Astrocyte of the spinal cord (primary cell): ENCODE data around the gene LMO7.
A peak's percentile ranks its signal among the peaks of the same experiment; 100 is the strongest.

Experiments
- DNase-seq: peaks from one replicate; pipeline ENCODE4 v3.0.0; 2011; ENCODE audit warnings: low read depth, low spot score
- H3K4me3 ChIP-seq: 2 replicates; pipeline ENCODE4 v1.5.1; 2011; ENCODE audit warnings: low read depth, mild to moderate bottlenecking, low read length, moderate library complexity
- in situ Hi-C: cut with HindIII; loops from 2 replicates; pipeline ENCODE4 v1.10.0; 2017; ENCODE audit warnings: low sequenced_read_pairs
- TF ChIP-seq, protein P1 (sequence below): IDR thresholded peaks from 2 replicates; pipeline ENCODE4 v1.5.1; 2012; ENCODE audit warnings: low read depth, mild to moderate bottlenecking, low read length, inconsistent platforms

Gene LMO7

GRCh38 chr13:75651013-75651412, 14.9 kb downstream of the LMO7 start:
- no peak for DNase-seq
- H3K4me3 ChIP-seq = no peak overlapping the region
- in situ Hi-C loops = no loop called here
- TF ChIP-seq, protein P1, sequence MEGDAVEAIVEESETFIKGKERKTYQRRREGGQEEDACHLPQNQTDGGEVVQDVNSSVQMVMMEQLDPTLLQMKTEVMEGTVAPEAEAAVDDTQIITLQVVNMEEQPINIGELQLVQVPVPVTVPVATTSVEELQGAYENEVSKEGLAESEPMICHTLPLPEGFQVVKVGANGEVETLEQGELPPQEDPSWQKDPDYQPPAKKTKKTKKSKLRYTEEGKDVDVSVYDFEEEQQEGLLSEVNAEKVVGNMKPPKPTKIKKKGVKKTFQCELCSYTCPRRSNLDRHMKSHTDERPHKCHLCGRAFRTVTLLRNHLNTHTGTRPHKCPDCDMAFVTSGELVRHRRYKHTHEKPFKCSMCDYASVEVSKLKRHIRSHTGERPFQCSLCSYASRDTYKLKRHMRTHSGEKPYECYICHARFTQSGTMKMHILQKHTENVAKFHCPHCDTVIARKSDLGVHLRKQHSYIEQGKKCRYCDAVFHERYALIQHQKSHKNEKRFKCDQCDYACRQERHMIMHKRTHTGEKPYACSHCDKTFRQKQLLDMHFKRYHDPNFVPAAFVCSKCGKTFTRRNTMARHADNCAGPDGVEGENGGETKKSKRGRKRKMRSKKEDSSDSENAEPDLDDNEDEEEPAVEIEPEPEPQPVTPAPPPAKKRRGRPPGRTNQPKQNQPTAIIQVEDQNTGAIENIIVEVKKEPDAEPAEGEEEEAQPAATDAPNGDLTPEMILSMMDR = no peak

- in situ Hi-C loops = no loop called here
- no peak overlapping the region for H3K4me3 ChIP-seq
- no peak for DNase-seq
- TF ChIP-seq, protein P1 = no peak
Measured at GRCh38 chr13:75652726-75653125, 16.6 kb downstream of the LMO7 start.

- DNase-seq = peak; percentile 33
Measured at GRCh38 chr13:75656425-75656989, 20.4 kb downstream of the LMO7 start.

DNA sequence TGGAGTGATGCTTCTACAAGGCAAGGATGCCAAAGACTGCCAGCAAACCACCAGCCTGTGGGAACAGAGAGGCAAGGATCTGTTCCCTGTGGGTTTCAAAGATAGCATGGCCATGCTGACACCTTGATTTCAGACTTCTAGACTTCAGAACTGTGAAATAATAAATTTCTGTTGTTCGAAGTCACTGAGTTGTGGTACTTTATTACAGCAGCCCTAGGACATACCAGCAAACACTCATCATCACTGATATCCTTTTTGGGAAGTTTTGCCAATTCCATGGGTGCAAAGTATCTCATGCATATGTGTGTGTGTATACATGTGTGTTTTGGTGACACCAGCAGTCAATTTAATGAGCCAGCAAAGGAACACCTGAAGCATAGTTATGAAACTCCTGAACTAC, 21.0 kb downstream of the LMO7 start:
- in situ Hi-C loops = no loop called here
- TF ChIP-seq, protein P1 = no peak
- no peak for DNase-seq
- no peak overlapping the region for H3K4me3 ChIP-seq

More at GRCh38 chr13:75656425-75656989, 20.4 kb downstream of the LMO7 start:
- TF ChIP-seq, protein P1 = no peak
- no peak overlapping the region for H3K4me3 ChIP-seq
- in situ Hi-C loops = no loop called here

GRCh38 chr13:75660694-75661093, 24.6 kb downstream of the LMO7 start:
- no peak for DNase-seq
- TF ChIP-seq, protein P1 = no peak
- in situ Hi-C loops = no loop called here
- H3K4me3 ChIP-seq = no peak overlapping the region

GRCh38 chr13:75661443-75661842, 25.3 kb downstream of the LMO7 start:
- in situ Hi-C loops = no loop called here
- TF ChIP-seq, protein P1 = no peak
- DNase-seq = no peak
- H3K4me3 ChIP-seq = no peak overlapping the region
